PC-9 (cell line): ENCODE results near the gene LUZP2. TPM values are rescaled to one million over a fixed set of nuclear protein-coding genes. Genes with fewer than 3 reads are reported as not detected.

Source experiments
- BruUV-seq: library from RNA; stranded (reverse); fragments of 400-500 nt; replicated peaks from 2 replicates; lab custom pipeline; 2021; lab: Mats Ljungman, UMichigan
- CTCF ChIA-PET: fragments of 300-600 bp; sonication (Branson Sonifier 250); formaldehyde crosslinking; loops from one replicate; lab custom pipeline; 2022; ENCODE audit warnings: antibody characterized with exemption; lab: Charles Lee
- POLR2A ChIA-PET: fragments of 300-600 bp; sonication (Branson Sonifier 250); formaldehyde crosslinking; loops from one replicate; lab custom pipeline; 2022; ENCODE audit warnings: antibody characterized with exemption; ENCODE audit not compliant: unreplicated experiment; lab: Charles Lee
- DNase-seq, 2 experiments: peaks; one replicate each; pipeline versions ENCODE4 v3.0.0 to v3.0.0-alpha.2; 2015 to 2022; ENCODE audit warnings: mixed read lengths in 1 of 2
- H2AFZ ChIP-seq: fragments of 200-600 bp; sonication (generic); 2 replicates; pipeline ENCODE4 v1.8.1; 2017; ENCODE audit warnings: antibody characterized with exemption
- H3F3A ChIP-seq: fragments of 200-600 bp; sonication (generic); 2 replicates; pipeline ENCODE4 v1.8.1; 2017; ENCODE audit warnings: antibody characterized with exemption, mild to moderate bottlenecking, low read depth; ENCODE audit not compliant: insufficient read depth
- H3K27ac ChIP-seq: fragments of 200-600 bp; sonication (generic); 2 replicates; pipeline ENCODE4 v1.6.1; 2016; ENCODE audit warnings: mixed run types
- H3K27me3 ChIP-seq: fragments of 200-600 bp; sonication (generic); 2 replicates; pipeline ENCODE4 v1.6.1; 2016; ENCODE audit warnings: low read depth, mixed run types; ENCODE audit not compliant: insufficient read depth
- H3K36me3 ChIP-seq: fragments of 200-600 bp; sonication (generic); 2 replicates; pipeline ENCODE4 v1.6.1; 2016; ENCODE audit warnings: low read depth, mixed run types
- H3K4me1 ChIP-seq: fragments of 200-600 bp; sonication (generic); replicated peaks from 2 replicates; pipeline ENCODE4 v1.6.1; 2016; ENCODE audit warnings: mixed run types; ENCODE audit not compliant: insufficient read depth
- H3K4me2 ChIP-seq: fragments of 200-600 bp; sonication (generic); 2 replicates; pipeline ENCODE4 v1.6.1; 2017; ENCODE audit warnings: mixed run types
- H3K4me3 ChIP-seq: fragments of 200-600 bp; sonication (generic); 2 replicates; pipeline ENCODE4 v1.6.1; 2016; ENCODE audit warnings: mixed run types
- H3K79me2 ChIP-seq: fragments of 200-600 bp; sonication (generic); 2 replicates; pipeline ENCODE4 v1.6.1; 2017; ENCODE audit warnings: low read depth, mixed run types
- H3K9me2 ChIP-seq: fragments of 200-600 bp; sonication (generic); 2 replicates; pipeline ENCODE4 v1.8.1; 2017; ENCODE audit warnings: mild to moderate bottlenecking; ENCODE audit not compliant: insufficient read depth
- H3K9me3 ChIP-seq: fragments of 200-600 bp; sonication (generic); 2 replicates; pipeline ENCODE4 v1.8.1; 2016; ENCODE audit warnings: low read depth; ENCODE audit not compliant: insufficient read depth
- H4K20me1 ChIP-seq: fragments of 200-600 bp; sonication (generic); 2 replicates; pipeline ENCODE4 v1.8.1; 2017; ENCODE audit not compliant: insufficient read depth
- EZH2 ChIP-seq: fragments of 200-600 bp; sonication (generic); IDR thresholded peaks from 2 replicates; pipeline ENCODE4 v1.8.0; 2017; ENCODE audit warnings: antibody characterized with exemption, low read depth
- intact Hi-C: fragments of 100-400 bp; cut with micrococcal nuclease; formaldehyde crosslinking; loops from one replicate; pipeline ENCODE4 v1.10.0; 2022; ENCODE audit not compliant: unreplicated experiment
- total RNA-seq: library from RNA; stranded (reverse); gene quantifications from 2 replicates; pipeline ENCODE4 v1.2.3, GENCODE V29; 2021
- TF ChIP-seq, protein P1 (sequence below): fragments of 200-600 bp; sonication (generic); conservative IDR thresholded peaks from 2 replicates; pipeline ENCODE4 v1.6.1; 2017; ENCODE audit warnings: mixed run types, antibody characterized with exemption, mild to moderate bottlenecking, moderate library complexity

LUZP2 gene
- total RNA-seq, 1 experiment from 2014 or later, result 0.15 TPM

GRCh38 chr11:24513479-24514218 is 16.8 kb downstream of the LUZP2 start:
- Histone ChIP-seq H3F3A (no peaks in the 10 kb centered on the region), H3K36me3 (no peaks in the 10 kb centered on the region), H3K9me2 (no peaks in the 10 kb centered on the region), H3K79me2 (no peaks in the 10 kb centered on the region), H2AFZ (no peak overlapping the region), H4K20me1 (no peaks in the 10 kb centered on the region), H3K4me2 (no peak overlapping the region), H3K27ac (no peak overlapping the region), H3K9me3 (no peaks in the 10 kb centered on the region), H3K4me1 (peaks cover 5% of the 10 kb centered on the region; the same call in 1 of the 2 replicates), H3K27me3 (no peaks in the 10 kb centered on the region), H3K4me3 (no peak overlapping the region)
- BruUV-seq, result no TSS peak
- ChIA-PET CTCF (no interaction called here), POLR2A (no interaction called here)
- intact Hi-C loops, result no loop called here
- TF ChIP-seq, protein P1, sequence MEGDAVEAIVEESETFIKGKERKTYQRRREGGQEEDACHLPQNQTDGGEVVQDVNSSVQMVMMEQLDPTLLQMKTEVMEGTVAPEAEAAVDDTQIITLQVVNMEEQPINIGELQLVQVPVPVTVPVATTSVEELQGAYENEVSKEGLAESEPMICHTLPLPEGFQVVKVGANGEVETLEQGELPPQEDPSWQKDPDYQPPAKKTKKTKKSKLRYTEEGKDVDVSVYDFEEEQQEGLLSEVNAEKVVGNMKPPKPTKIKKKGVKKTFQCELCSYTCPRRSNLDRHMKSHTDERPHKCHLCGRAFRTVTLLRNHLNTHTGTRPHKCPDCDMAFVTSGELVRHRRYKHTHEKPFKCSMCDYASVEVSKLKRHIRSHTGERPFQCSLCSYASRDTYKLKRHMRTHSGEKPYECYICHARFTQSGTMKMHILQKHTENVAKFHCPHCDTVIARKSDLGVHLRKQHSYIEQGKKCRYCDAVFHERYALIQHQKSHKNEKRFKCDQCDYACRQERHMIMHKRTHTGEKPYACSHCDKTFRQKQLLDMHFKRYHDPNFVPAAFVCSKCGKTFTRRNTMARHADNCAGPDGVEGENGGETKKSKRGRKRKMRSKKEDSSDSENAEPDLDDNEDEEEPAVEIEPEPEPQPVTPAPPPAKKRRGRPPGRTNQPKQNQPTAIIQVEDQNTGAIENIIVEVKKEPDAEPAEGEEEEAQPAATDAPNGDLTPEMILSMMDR, result no peak
- no peak for TF ChIP-seq EZH2
- DNase-seq, result no peak

DNA sequence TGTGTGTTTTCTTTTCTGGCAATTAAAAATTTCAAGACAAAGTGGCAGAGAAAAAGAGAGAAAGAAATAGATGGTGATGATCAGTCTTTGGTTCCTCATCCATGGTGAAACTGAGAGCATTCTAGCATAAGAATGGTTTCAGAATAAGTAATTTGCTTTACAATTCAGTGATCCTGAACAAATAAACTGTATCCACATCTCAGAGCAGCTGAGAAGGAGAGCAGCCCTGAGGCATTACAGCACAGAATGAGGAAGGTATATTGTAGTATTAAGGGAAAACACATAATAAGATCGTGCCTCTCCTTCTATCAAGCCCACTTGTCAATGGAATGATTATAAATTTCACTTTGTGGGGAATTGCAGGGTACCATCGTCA is 17.4 kb downstream of the LUZP2 start:
- intact Hi-C loops, result no loop called here
- TF ChIP-seq, protein P1, result no peak
- no peak for TF ChIP-seq EZH2
- POLR2A ChIA-PET, result no interaction called here

GRCh38 chr11:24515632-24516031 is 18.8 kb downstream of the LUZP2 start:
- no peaks in the 10 kb centered on the region for H3K36me3 ChIP-seq
- ChIA-PET POLR2A (no interaction called here), CTCF (no interaction called here)
- peaks cover 5% of the 10 kb centered on the region; the same call in 1 of the 2 replicates for H3K4me1 ChIP-seq
- no peaks in the 10 kb centered on the region for H3K27me3 ChIP-seq
- no peak overlapping the region for H2AFZ ChIP-seq
- H4K20me1 ChIP-seq, result no peaks in the 10 kb centered on the region
- H3K4me2 ChIP-seq, result no peak overlapping the region
- no peaks in the 10 kb centered on the region for H3K9me3 ChIP-seq
- no TSS peak for BruUV-seq
- TF ChIP-seq, protein P1, result no peak
- no peak for TF ChIP-seq EZH2
- no peak overlapping the region for H3K4me3 ChIP-seq
- intact Hi-C loops, result no loop called here
- DNase-seq, result no peak
- no peaks in the 10 kb centered on the region for H3K79me2 ChIP-seq
- H3F3A ChIP-seq, result no peaks in the 10 kb centered on the region
- H3K9me2 ChIP-seq, result no peaks in the 10 kb centered on the region
- no peak overlapping the region for H3K27ac ChIP-seq

More for the DNA sequence above, 17.4 kb downstream of the LUZP2 start:
- Histone ChIP-seq H3K27ac (no peak overlapping the region), H4K20me1 (no peaks in the 10 kb centered on the region), H3K36me3 (no peaks in the 10 kb centered on the region), H3K79me2 (no peaks in the 10 kb centered on the region), H3K9me2 (no peaks in the 10 kb centered on the region), H3K4me1 (peaks cover 5% of the 10 kb centered on the region; the same call in 1 of the 2 replicates), H3K27me3 (no peaks in the 10 kb centered on the region), H3F3A (no peaks in the 10 kb centered on the region), H3K9me3 (no peaks in the 10 kb centered on the region), H3K4me3 (no peak overlapping the region), H3K4me2 (no peak overlapping the region), H2AFZ (no peak overlapping the region)
- no peak for DNase-seq
- BruUV-seq, result no TSS peak
- CTCF ChIA-PET, result no interaction called here
